ENCODE data around the gene KMT2B.

- TF ChIP-seq CTCF (conservative IDR thresholded peaks at IDR 0.05; ENCODE audit: low read depth, low read length) (no peak), EZH2 (IDR thresholded peaks at IDR 0.05; ENCODE audit: low read length, unreplicated experiment) (no peak)
Measured at GRCh38 chr19:35713506-35713850, 4.3 kb upstream of the KMT2B start.

All from PC-3 (cell line).